ENCODE data around the gene CELF4.

CELF4 gene

DNA sequence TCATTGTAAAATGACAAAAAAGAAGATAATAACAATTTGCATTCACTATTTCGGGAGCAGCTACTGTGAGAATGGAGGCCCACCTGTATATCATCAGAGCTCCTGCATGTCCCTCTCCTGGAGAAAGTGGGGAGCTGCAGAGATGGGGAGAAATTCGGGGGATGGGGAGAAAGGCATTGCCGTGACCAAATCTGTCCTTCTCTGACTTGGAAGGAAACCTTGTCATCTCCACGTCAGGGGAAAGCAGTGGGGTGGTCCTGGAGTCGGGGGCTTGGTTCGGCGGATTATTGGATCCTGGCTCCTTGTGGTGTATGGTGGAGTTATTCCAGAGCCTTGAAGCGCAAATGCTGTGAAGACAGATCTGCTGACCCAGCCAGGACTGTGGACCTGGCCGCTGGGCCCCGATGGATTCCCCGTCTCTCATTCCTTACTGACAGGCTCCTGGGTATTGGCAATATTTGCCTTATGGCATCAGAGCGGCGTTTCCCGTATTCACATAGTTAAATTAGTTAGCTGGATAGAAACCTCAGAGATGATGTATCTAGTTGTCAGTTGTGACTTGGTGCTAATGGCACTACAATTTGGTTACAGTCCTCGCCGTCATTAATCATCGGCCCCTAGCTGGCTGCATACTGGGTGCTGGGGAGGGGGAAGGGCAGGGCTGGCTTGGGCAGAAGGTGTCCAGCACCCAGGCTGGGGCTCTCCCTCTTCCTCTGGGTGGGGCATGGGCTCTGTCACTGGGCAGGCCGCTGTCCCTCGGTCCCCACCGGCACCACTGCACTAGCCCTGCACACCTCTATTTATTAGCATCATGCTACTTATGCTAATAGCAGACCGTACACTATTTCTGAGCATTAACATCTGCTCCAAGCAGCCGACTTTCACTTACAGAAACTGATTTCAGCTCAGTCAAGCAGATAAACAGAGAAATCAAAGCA is 31.7 kb downstream of the CELF4 start:
- peak; percentile 7 for TF ChIP-seq CTCF (conservative IDR thresholded peaks at IDR 0.05; ENCODE audit: control insufficient read depth, insufficient read depth, low read depth, low read length)
- DNase-seq (ENCODE audit: low read depth) = no peak
- no peak overlapping the region for H3K4me3 ChIP-seq (ENCODE audit: control insufficient read depth, low read depth, low read length)

DNA sequence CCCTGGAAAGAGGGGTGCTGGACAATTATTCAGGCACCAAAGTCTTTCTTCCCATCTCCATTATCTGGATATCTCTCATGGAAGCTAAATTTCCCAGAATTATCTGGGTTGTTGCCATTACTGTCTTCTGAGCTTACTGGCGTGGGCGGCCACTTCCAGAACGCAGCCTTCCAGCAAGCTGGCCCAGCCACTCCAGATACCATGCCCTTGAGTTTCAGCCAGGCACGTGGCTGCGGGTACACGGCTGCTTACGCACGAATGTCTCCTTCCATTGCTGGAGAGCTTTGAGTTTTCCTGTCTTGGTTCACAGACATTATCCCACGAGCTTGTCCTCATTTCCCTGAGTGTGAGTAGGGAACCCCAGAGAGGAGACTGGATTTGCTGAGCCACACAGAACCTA is 32.7 kb downstream of the CELF4 start:
- H3K4me3 ChIP-seq (ENCODE audit: control insufficient read depth, low read depth, low read length) = no peak overlapping the region
- TF ChIP-seq CTCF (conservative IDR thresholded peaks at IDR 0.05; ENCODE audit: control insufficient read depth, insufficient read depth, low read depth, low read length) = no peak
- no peak for DNase-seq (ENCODE audit: low read depth)

GRCh38 chr18:37529863-37530262 is 35.7 kb downstream of the CELF4 start:
- no peak overlapping the region for H3K4me3 ChIP-seq (ENCODE audit: control insufficient read depth, low read depth, low read length)
- no peak for TF ChIP-seq CTCF (conservative IDR thresholded peaks at IDR 0.05; ENCODE audit: control insufficient read depth, insufficient read depth, low read depth, low read length)
- no peak for DNase-seq (ENCODE audit: low read depth)

DNA sequence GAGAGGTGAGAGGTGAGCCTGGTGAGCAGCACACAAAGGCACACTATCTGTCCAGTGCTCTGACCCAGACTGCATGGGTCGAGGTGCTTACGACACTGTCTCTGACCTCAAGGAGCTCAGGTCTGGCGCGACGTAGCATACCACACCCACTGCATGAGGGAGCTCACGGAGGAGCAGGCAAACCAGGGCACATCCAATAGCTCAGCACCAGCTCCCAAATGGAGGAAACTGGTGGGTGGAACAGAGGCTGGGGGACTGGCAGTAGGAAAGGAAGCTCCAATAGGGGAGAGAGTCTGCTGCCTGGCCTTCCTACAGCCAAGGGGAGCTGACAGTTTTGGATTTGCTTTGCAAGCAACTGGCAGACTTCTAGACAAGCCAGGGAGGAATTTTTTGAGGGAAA is 36.3 kb downstream of the CELF4 start:
- TF ChIP-seq CTCF (conservative IDR thresholded peaks at IDR 0.05; ENCODE audit: control insufficient read depth, insufficient read depth, low read depth, low read length) = no peak
- no peak overlapping the region for H3K4me3 ChIP-seq (ENCODE audit: control insufficient read depth, low read depth, low read length)
- no peak for DNase-seq (ENCODE audit: low read depth)

- no peak for TF ChIP-seq CTCF (conservative IDR thresholded peaks at IDR 0.05; ENCODE audit: control insufficient read depth, insufficient read depth, low read depth, low read length)
- no peak for DNase-seq (ENCODE audit: low read depth)
These were observed 38.2 kb downstream of the CELF4 start for GRCh38 chr18:37527395-37527794.

DNA sequence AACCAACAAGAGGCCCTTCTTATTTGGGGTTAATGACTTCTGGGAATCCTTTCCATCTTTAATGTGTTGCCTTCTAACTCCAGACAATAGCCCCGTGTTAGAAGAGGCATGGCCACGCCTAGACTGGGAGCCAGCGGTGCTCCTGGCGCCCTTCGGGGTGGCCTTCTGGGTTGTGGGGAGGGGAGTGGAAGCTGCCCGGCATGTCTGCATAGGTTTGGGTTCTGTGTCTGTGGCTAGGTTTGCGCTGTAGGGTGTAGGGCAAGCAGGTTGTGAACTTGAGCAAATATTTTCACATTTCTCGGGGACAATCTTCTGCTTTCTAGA is 40.4 kb downstream of the CELF4 start:
- H3K4me3 ChIP-seq (ENCODE audit: control insufficient read depth, low read depth, low read length) = no peak overlapping the region
- DNase-seq (ENCODE audit: low read depth) = no peak
- TF ChIP-seq CTCF (conservative IDR thresholded peaks at IDR 0.05; ENCODE audit: control insufficient read depth, insufficient read depth, low read depth, low read length) = no peak

More at GRCh38 chr18:37527395-37527794, 38.2 kb downstream of the CELF4 start:
- no peak overlapping the region for H3K4me3 ChIP-seq (ENCODE audit: control insufficient read depth, low read depth, low read length)

All from fibroblast of mammary gland (primary cell).